ENCODE data around the gene HOXA13. TPM values are rescaled to one million over a fixed set of nuclear protein-coding genes. Genes with fewer than 3 reads are reported as not detected.
A peak's percentile ranks its signal among the peaks of the same experiment; 100 is the strongest.

The HOXA13 gene
- total RNA-seq, 1 experiment from 2014 or later: 0.35 TPM

GRCh38 chr7:27215356-27215755 lies 15.5 kb upstream of the HOXA13 start:
- intact Hi-C loops (cut with micrococcal nuclease; ENCODE audit: unreplicated experiment): no loop called here
- no peak for TF ChIP-seq CTCF (conservative IDR thresholded peaks at IDR 0.05)
- no peak for TF ChIP-seq EZH2 (IDR thresholded peaks at IDR 0.05; ENCODE audit: low read depth)
- H3K27me3 ChIP-seq (ENCODE audit: insufficient read depth, low read depth): no peaks in the 10 kb centered on the region
- H3K79me2 ChIP-seq (ENCODE audit: low read depth): no peaks in the 10 kb centered on the region
- H3K9me2 ChIP-seq (ENCODE audit: insufficient read depth): no peaks in the 10 kb centered on the region
- H4K20me1 ChIP-seq (ENCODE audit: insufficient read depth): no peaks in the 10 kb centered on the region
- H3K27ac ChIP-seq: no peak overlapping the region
- no peaks in the 10 kb centered on the region for H3F3A ChIP-seq (ENCODE audit: insufficient read depth, low read depth)
- no peaks in the 10 kb centered on the region for H3K36me3 ChIP-seq (ENCODE audit: low read depth)
- ChIA-PET POLR2A (ENCODE audit: unreplicated experiment) (no interaction called here), CTCF (no interaction called here)
- no peak overlapping the region for H3K4me3 ChIP-seq
- no peaks in the 10 kb centered on the region for H3K9me3 ChIP-seq (ENCODE audit: insufficient read depth, low read depth)
- no TSS peak for BruUV-seq (replicated peaks)
- no peak for DNase-seq
- H3K4me2 ChIP-seq: no peak overlapping the region
- no peak overlapping the region for H2AFZ ChIP-seq
- no peaks in the 10 kb centered on the region for H3K4me1 ChIP-seq (replicated peaks; ENCODE audit: insufficient read depth)

- DNase-seq: no peak
- H3K27ac ChIP-seq: no peak overlapping the region
- H2AFZ ChIP-seq: peak overlapping the region; percentile 37; the same call in 1 of the 2 replicates
- no peak for TF ChIP-seq CTCF (conservative IDR thresholded peaks at IDR 0.05)
- no peak for TF ChIP-seq EZH2 (IDR thresholded peaks at IDR 0.05; ENCODE audit: low read depth)
- H3K79me2 ChIP-seq (ENCODE audit: low read depth): no peaks in the 10 kb centered on the region
- intact Hi-C loops (cut with micrococcal nuclease; ENCODE audit: unreplicated experiment): no loop called here
- no peaks in the 10 kb centered on the region for H3K4me1 ChIP-seq (replicated peaks; ENCODE audit: insufficient read depth)
- no peaks in the 10 kb centered on the region for H3K9me3 ChIP-seq (ENCODE audit: insufficient read depth, low read depth)
- ChIA-PET CTCF (no interaction called here), POLR2A (ENCODE audit: unreplicated experiment) (no interaction called here)
- H3K36me3 ChIP-seq (ENCODE audit: low read depth): no peaks in the 10 kb centered on the region
- no peaks in the 10 kb centered on the region for H3F3A ChIP-seq (ENCODE audit: insufficient read depth, low read depth)
- no TSS peak for BruUV-seq (replicated peaks)
- H3K4me3 ChIP-seq: no peak overlapping the region
- no peaks in the 10 kb centered on the region for H4K20me1 ChIP-seq (ENCODE audit: insufficient read depth)
- no peak overlapping the region for H3K4me2 ChIP-seq
- no peaks in the 10 kb centered on the region for H3K9me2 ChIP-seq (ENCODE audit: insufficient read depth)
- no peaks in the 10 kb centered on the region for H3K27me3 ChIP-seq (ENCODE audit: insufficient read depth, low read depth)
These were observed 14.5 kb upstream of the HOXA13 start for GRCh38 chr7:27214239-27214950.

GRCh38 chr7:27213433-27214238 lies 13.7 kb upstream of the HOXA13 start:
- no peak for TF ChIP-seq CTCF (conservative IDR thresholded peaks at IDR 0.05)
- TF ChIP-seq EZH2 (IDR thresholded peaks at IDR 0.05; ENCODE audit: low read depth): no peak
- intact Hi-C loops (cut with micrococcal nuclease; ENCODE audit: unreplicated experiment): no loop called here

More at GRCh38 chr7:27213433-27214238, 13.7 kb upstream of the HOXA13 start:
- POLR2A ChIA-PET (ENCODE audit: unreplicated experiment): no interaction called here
- Histone ChIP-seq H3K27ac (no peak overlapping the region), H3K4me2 (no peak overlapping the region), H4K20me1 (ENCODE audit: insufficient read depth) (no peaks in the 10 kb centered on the region), H3K79me2 (ENCODE audit: low read depth) (no peaks in the 10 kb centered on the region), H3K9me2 (ENCODE audit: insufficient read depth) (no peaks in the 10 kb centered on the region), H3K4me1 (replicated peaks; ENCODE audit: insufficient read depth) (no peaks in the 10 kb centered on the region), H2AFZ (peak overlapping the region; percentile 37; the same call in 1 of the 2 replicates), H3K4me3 (no peak overlapping the region), H3K9me3 (ENCODE audit: insufficient read depth, low read depth) (no peaks in the 10 kb centered on the region), H3K27me3 (ENCODE audit: insufficient read depth, low read depth) (no peaks in the 10 kb centered on the region), H3F3A (ENCODE audit: insufficient read depth, low read depth) (no peaks in the 10 kb centered on the region), H3K36me3 (ENCODE audit: low read depth) (no peaks in the 10 kb centered on the region)
- no TSS peak for BruUV-seq (replicated peaks)
- no peak for DNase-seq
- CTCF ChIA-PET: no interaction called here
